Myometrial cell (primary cell): ENCODE results near the gene RAB13. TPM values are rescaled to one million over a fixed set of nuclear protein-coding genes. Genes with fewer than 3 reads are reported as not detected.

Experiments used
- total RNA-seq: library from RNA; depleted of rRNA; stranded (reverse); fragments of >200 nt; gene quantifications from 2 replicates; pipeline ENCODE4 v1.2.3, GENCODE V29; 2015

Gene RAB13
- 36.2 and 47.3 TPM in 2 replicates for total RNA-seq

DNA sequence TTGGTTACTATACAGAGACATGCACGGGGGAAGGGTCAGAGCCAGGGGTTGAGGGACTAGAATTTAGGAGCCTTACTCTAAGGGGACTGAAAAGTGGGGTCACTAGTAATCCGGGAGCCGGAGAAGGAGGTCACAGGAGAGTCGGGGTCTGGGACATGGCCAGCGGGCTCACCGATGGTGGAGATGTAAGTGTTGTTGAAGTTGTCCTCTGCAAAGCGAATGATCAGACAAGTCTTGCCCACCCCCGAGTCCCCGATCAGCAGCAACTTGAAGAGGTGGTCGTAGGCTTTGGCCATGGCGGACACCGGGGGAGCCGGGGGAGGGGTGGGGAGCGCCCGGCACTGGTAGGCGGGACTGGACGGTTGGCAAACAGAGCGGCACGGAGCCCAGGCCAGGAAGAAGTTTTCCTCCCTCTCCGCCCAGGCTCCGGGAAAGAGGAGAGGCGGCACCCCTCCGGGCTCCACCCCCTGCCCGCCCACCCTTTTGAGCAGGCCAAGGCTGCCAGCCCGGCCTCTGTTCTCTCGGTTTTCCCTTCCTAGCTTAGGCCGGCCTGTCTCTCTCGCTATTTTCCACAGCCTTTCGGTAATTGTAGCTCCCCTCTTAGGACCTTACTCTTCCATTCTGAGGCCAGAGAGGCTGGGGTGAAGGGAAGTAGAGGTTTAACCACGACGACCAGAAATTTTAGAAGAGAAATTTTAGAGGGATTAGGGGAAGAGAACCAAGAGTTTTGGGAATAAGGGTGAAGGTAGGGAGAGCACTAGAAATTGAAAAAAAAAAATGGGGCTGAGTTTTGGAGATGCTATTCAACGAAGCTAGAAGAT, at the start of gene RAB13:
Gene RAB13, minus strand, starts transcription at position 399 of the 821 bp plus-strand sequence. Its CDS starts 103 bp downstream, at position 296.

DNA sequence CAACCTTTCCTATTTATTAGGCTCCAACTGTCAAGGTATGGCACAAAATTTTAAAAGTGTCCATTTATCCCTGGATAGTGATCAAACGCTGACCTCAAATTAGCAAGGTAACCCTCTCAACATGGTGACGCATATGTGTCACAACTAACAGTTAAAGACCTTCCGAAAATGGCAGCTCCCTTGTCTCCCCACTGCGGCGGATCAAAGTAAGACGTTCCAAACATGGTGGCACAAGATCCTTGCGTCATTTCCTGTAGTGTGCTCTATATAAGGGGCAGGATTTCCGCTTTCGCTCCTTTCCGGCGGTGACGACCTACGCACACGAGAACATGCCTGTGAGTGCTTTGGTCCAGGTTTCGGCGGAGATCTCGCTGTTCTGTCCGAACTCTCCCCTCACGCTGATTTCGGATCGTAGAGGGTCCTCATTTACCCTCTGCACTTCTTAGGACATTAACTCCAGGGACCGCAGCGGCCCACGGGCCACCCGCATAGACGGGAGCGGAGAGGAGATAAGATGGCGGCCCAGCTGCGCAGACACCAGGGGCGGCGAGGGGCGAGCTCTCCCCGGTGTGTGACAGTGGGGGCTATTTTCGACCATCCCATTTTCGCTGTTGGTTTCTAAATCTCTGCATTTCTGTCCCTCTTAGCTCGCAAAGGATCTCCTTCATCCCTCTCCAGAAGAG, 4.5 kb upstream of the RAB13 start, which contains the start of gene RPS27:
Gene RPS27, plus strand, starts transcription at position 295 of the 683 bp plus-strand sequence. Its CDS starts 35 bp downstream, at position 330.

GRCh38 chr1:153977250-153978240, 8.6 kb downstream of the RAB13 start, which contains the start of gene JTB:
Gene JTB (minus strand): TSS chr1:153977674. CDS start chr1:153977252, 422 bp downstream.

GRCh38 chr1:153967107-153967999, 18.8 kb downstream of the RAB13 start, which contains the start of gene CREB3L4:
Gene CREB3L4 (plus strand): TSS chr1:153967902. CDS start chr1:153968526, 624 bp downstream.

GRCh38 chr1:153963030-153963849, 22.9 kb downstream of the RAB13 start, which contains the start of gene SLC39A1:
Gene SLC39A1 (minus strand): TSS chr1:153963537. CDS start chr1:153962715, 822 bp downstream.

DNA sequence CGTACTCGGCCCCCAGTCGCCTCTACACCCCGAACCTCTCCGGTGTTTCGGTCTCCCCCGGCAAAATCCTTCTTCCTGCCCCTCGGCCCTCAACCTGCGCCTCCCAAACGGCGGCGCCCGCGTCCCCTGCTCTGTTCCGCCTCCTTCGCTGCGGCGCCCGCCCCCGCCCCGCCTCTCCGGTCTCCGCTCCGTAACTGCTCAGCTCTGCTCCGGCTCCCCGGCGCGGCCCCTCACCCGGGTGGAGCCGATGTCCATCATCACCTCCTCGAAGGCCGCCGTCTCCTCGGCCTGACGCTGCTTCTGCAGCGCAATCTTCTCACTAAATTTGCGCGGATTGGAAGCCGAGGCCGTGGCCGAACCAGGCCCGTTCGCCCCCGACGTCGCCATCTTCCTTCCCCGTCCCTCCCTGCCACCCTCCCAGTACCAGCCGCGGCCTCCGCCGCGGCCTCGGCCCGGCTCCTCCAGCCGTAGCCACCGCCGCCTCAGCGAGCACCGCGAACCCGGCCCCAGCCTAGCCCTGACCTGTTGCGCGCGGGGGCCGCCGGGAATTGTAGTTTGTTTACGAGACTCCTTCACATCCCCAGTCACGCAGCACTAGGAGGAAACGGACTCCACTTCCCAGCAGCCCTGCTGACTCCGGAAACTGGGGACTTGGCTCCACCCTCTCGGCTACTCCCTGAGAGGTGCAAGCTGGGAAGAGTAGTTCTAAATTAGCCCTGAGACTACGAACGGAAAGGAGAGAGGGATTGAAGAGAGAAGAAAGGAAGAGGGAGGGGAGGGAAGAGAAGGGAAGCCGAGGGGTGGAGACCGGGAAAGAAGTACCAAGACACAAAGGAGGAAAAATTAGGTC, 27.8 kb downstream of the RAB13 start, which contains the start of gene CRTC2:
Gene CRTC2, minus strand, starts transcription at position 502 of the 850 bp plus-strand sequence. Its CDS starts 115 bp downstream, at position 387.

DNA sequence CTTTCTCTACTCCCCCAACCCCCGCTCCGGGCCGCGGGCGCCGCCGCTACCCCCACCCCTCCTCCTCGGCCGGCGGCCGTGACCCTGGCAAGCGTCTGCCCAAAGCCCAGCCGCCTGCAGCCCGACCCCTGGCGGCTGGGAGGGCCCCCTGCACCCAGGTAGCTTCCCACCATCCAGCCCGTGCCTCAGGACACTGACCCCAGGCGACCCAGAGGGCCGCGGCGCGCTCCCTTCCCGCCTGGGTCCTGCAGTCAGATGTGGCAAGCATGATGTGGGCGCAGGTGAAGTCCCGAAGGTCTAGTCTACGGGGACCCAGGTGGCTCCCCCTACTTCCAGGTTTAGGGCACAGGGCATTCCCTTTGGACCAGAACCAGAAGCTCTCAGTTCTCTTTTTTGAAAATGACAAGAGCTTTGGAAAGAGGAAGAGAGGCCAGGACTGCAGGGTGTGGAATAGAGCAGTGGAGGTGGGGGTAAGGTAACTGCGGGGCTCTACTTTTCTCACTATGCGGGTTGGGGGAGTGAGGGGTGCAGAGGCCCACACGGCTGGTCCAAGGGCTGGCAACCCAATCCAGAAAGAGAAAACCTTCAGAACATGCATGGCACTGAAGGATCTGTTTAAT, 39.4 kb downstream of the RAB13 start, which contains the start of gene DENND4B:
Gene DENND4B, minus strand, starts transcription at position 97 of the 620 bp plus-strand sequence. CDS start 2,344 bp downstream, outside the sequence.

Other genes with a start within 250 kb of the RAB13 start
- gene SLC27A3, start 210.9 kb downstream of the RAB13 start, total RNA-seq: 5.8 and 8.7 TPM in 2 replicates
- gene GATAD2B, start 63.4 kb downstream of the RAB13 start, total RNA-seq: 3.7 and 8.5 TPM in 2 replicates
- 6.4 and 8.6 TPM in 2 replicates for gene DENND4B, start 39.6 kb downstream of the RAB13 start, total RNA-seq
- gene CRTC2, start 27.7 kb downstream of the RAB13 start, total RNA-seq: 8.0 and 10.4 TPM in 2 replicates
- 139 and 147 TPM in 2 replicates for gene SLC39A1, start 22.8 kb downstream of the RAB13 start, total RNA-seq
- 7.8 and 14.7 TPM in 2 replicates for gene CREB3L4, start 18.4 kb downstream of the RAB13 start, total RNA-seq
- gene JTB, start 8.7 kb downstream of the RAB13 start, total RNA-seq: 204 and 241 TPM in 2 replicates
- 1,649 and 2,362 TPM in 2 replicates for gene RPS27, start 4.4 kb upstream of the RAB13 start, total RNA-seq
- not detected in 2 replicates for gene NUP210L, start 168.7 kb upstream of the RAB13 start, total RNA-seq
- 592 and 711 TPM in 2 replicates for gene TPM3, start 205.8 kb upstream of the RAB13 start, total RNA-seq
- not detected in 2 replicates for gene CFAP141, start 220.0 kb upstream of the RAB13 start, total RNA-seq
- 69.8 and 72.1 TPM in 2 replicates for gene UBAP2L, start 234.6 kb upstream of the RAB13 start, total RNA-seq